ENCODE measurements around the gene MC2R. TPM values are rescaled to one million over a fixed set of nuclear protein-coding genes. Genes with fewer than 3 reads are reported as not detected.

MC2R gene
- total RNA-seq, 1 donor from 2014 or later, result not detected

- Mint-ChIP-seq H3K4me1 (ENCODE audit: low read depth) (no peaks in the 10 kb centered on the region), H3K36me3 (ENCODE audit: insufficient read depth) (no peaks in the 10 kb centered on the region), H3K27ac (no peak overlapping the region), H3K4me3 (ENCODE audit: low read depth) (no peak overlapping the region), H3K27me3 (no peaks in the 10 kb centered on the region), H3K9me3 (ENCODE audit: low read depth) (peaks cover 9% of the 10 kb centered on the region)
- TF ChIP-seq CTCF (IDR thresholded peaks at IDR 0.05; ENCODE audit: unreplicated experiment), result no peak
- no peak for DNase-seq (ENCODE audit: low spot score, unreplicated experiment)
Observed at GRCh38 chr18:13900633-13901032, 14.7 kb downstream of the MC2R start.

- H3K27ac Mint-ChIP-seq, result no peak overlapping the region
- H3K36me3 Mint-ChIP-seq (ENCODE audit: insufficient read depth), result no peaks in the 10 kb centered on the region
- H3K4me1 Mint-ChIP-seq (ENCODE audit: low read depth), result no peaks in the 10 kb centered on the region
- no peak overlapping the region for H3K4me3 Mint-ChIP-seq (ENCODE audit: low read depth)
- no peak for DNase-seq (ENCODE audit: low spot score, unreplicated experiment)
- no peak for TF ChIP-seq CTCF (IDR thresholded peaks at IDR 0.05; ENCODE audit: unreplicated experiment)
- peaks cover 3% of the 10 kb centered on the region for H3K27me3 Mint-ChIP-seq
- peaks cover 9% of the 10 kb centered on the region for H3K9me3 Mint-ChIP-seq (ENCODE audit: low read depth)
Observed at GRCh38 chr18:13895505-13896033, 19.8 kb downstream of the MC2R start.

- Mint-ChIP-seq H3K4me1 (ENCODE audit: low read depth) (no peaks in the 10 kb centered on the region), H3K36me3 (ENCODE audit: insufficient read depth) (no peaks in the 10 kb centered on the region), H3K9me3 (ENCODE audit: low read depth) (no peaks in the 10 kb centered on the region), H3K4me3 (ENCODE audit: low read depth) (no peak overlapping the region), H3K27me3 (peaks cover 3% of the 10 kb centered on the region), H3K27ac (no peak overlapping the region)
- no peak for DNase-seq (ENCODE audit: low spot score, unreplicated experiment)
- TF ChIP-seq CTCF (IDR thresholded peaks at IDR 0.05; ENCODE audit: unreplicated experiment), result no peak
Observed at GRCh38 chr18:13894531-13894930, 20.8 kb downstream of the MC2R start.

- no peak for TF ChIP-seq CTCF (IDR thresholded peaks at IDR 0.05; ENCODE audit: unreplicated experiment)
- Mint-ChIP-seq H3K4me3 (ENCODE audit: low read depth) (no peak overlapping the region), H3K36me3 (ENCODE audit: insufficient read depth) (no peaks in the 10 kb centered on the region), H3K9me3 (ENCODE audit: low read depth) (no peaks in the 10 kb centered on the region), H3K27me3 (peaks cover 6% of the 10 kb centered on the region), H3K27ac (no peak overlapping the region), H3K4me1 (ENCODE audit: low read depth) (no peaks in the 10 kb centered on the region)
- no peak for DNase-seq (ENCODE audit: low spot score, unreplicated experiment)
Observed at GRCh38 chr18:13893418-13893760, 21.9 kb downstream of the MC2R start.

- no peak overlapping the region for H3K4me3 Mint-ChIP-seq (ENCODE audit: low read depth)
- H3K27me3 Mint-ChIP-seq, result peaks cover 6% of the 10 kb centered on the region
- no peak overlapping the region for H3K27ac Mint-ChIP-seq
- H3K4me1 Mint-ChIP-seq (ENCODE audit: low read depth), result no peaks in the 10 kb centered on the region
- H3K36me3 Mint-ChIP-seq (ENCODE audit: insufficient read depth), result no peaks in the 10 kb centered on the region
- no peaks in the 10 kb centered on the region for H3K9me3 Mint-ChIP-seq (ENCODE audit: low read depth)
- no peak for DNase-seq (ENCODE audit: low spot score, unreplicated experiment)
- no peak for TF ChIP-seq CTCF (IDR thresholded peaks at IDR 0.05; ENCODE audit: unreplicated experiment)
Observed at GRCh38 chr18:13892098-13892497, 23.2 kb downstream of the MC2R start.
